Central memory CD8-positive, alpha-beta T cell (primary cell): ENCODE results near the gene CCDC77.
A peak's percentile ranks its signal among the peaks of the same experiment; 100 is the strongest.
"Not testable (repeated sequence)": the region's sequence is repeated elsewhere in the genome, so short reads cannot be mapped to it uniquely, and the experiment has no call there.

Experiments
- ATAC-seq: fragments of 150-1000 bp; cut with Tn5 transposase; replicated peaks from 2 replicates; pipeline ENCODE4 v1.10.0; 2022; ENCODE audit warnings: mild to moderate bottlenecking, moderate FRiP score, moderate number of reproducible peaks; ENCODE audit not compliant: poor library complexity, severe bottlenecking; ENCODE audit errors: extremely low read depth
- DNase-seq, 2 donors: peaks; one replicate each; pipeline ENCODE4 v3.0.0; 2021; ENCODE audit warnings: low spot score in 2 of 2
- H3K27ac Mint-ChIP-seq: one replicate; pipeline ENCODE4 v1.8.0; 2022; ENCODE audit warnings: low read depth, mild to moderate bottlenecking, moderate library complexity, mixed read lengths
- H3K27me3 Mint-ChIP-seq: one replicate; pipeline ENCODE4 v1.8.0; 2022; ENCODE audit warnings: mixed read lengths
- H3K36me3 Mint-ChIP-seq: one replicate; pipeline ENCODE4 v1.8.0; 2022; ENCODE audit warnings: mild to moderate bottlenecking, moderate library complexity, mixed read lengths; ENCODE audit not compliant: insufficient read depth
- H3K4me1 Mint-ChIP-seq: one replicate; pipeline ENCODE4 v1.8.0; 2022; ENCODE audit warnings: mixed read lengths
- H3K4me3 Mint-ChIP-seq: one replicate; pipeline ENCODE4 v1.8.0; 2022; ENCODE audit warnings: mild to moderate bottlenecking, moderate library complexity, mixed read lengths
- H3K9me3 Mint-ChIP-seq: one replicate; pipeline ENCODE4 v1.8.0; 2022; ENCODE audit warnings: mixed read lengths

The CCDC77 gene

GRCh38 chr12:401235-402028, at the start of gene CCDC77:
CCDC77 (plus strand) TSS chr12:401644; CDS start chr12:409384, 7,740 bp downstream.
- H3K27ac Mint-ChIP-seq = no peak within 1 kb of the TSS
- H3K27me3 Mint-ChIP-seq = no peaks in the 10 kb centered on the region
- ATAC-seq = peak; percentile 100
- H3K4me1 Mint-ChIP-seq = no peaks in the 10 kb centered on the region
- H3K4me3 Mint-ChIP-seq = no peak within 1 kb of the TSS
- peak; percentile 95 to 97 for DNase-seq
- peaks cover 1% of the 10 kb centered on the region for H3K36me3 Mint-ChIP-seq
- H3K9me3 Mint-ChIP-seq = no peaks in the 10 kb centered on the region

DNA sequence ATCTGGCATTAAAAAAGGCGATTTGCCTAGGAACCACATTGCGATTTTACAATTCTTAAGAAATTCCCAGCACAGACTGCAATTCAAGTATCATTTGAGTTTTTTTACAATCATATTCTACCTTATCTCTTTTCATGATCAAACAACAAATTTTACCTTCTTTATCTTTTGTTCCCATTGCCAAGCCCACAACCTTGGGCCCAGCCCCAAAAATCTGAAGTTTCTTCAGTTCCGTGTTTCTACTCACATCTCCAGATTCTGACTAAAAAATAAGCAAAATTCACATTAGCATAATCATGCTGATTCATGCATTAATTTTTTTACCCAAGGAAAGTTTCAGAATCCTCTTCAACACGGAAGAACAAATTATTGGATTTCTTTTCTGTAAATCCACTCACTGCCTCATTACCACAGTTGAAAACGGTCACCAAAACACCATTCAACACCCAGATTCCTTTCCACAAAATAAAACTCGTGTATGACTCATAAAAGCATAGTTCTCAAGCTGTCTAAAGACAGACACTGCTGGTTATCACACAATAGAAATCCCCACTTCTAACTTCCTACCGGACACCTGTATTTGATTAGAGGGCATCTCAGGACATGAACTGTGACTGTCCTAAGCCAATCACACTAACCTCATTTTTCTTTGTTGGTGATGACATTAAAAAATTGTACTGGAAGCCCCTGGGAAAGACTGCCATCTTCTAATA, 45.0 kb upstream of the CCDC77 start:
- H3K36me3 Mint-ChIP-seq = peaks cover 78% of the 10 kb centered on the region
- H3K4me1 Mint-ChIP-seq = peaks cover 24% of the 10 kb centered on the region
- no peak for DNase-seq
- H3K27ac Mint-ChIP-seq = no peak overlapping the region
- no peak for ATAC-seq
- no peaks in the 10 kb centered on the region for H3K27me3 Mint-ChIP-seq
- no peak overlapping the region for H3K4me3 Mint-ChIP-seq
- H3K9me3 Mint-ChIP-seq = no peaks in the 10 kb centered on the region

DNA sequence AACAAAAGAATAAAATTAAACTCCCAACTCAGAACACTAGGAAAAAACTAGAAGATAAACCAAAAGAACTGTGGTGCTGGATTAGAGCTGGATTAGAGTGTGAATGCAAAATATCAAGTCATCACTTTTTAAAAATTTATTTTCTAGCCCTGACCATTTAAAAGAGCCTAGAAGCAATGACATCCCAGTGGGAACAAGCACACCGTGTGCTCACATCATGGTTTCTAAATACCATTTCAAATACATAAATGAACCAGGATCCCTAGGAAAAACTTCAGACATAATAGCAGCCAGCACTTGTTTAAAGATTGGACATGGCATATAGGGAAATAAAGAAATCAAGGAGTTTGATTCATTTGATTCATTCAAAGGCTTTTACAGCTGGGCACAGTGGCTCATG, 42.4 kb upstream of the CCDC77 start:
- Mint-ChIP-seq H3K4me3 (no peak overlapping the region), H3K36me3 (peaks cover 78% of the 10 kb centered on the region), H3K9me3 (no peaks in the 10 kb centered on the region), H3K4me1 (peaks cover 41% of the 10 kb centered on the region), H3K27ac (no peak overlapping the region), H3K27me3 (no peaks in the 10 kb centered on the region)
- no peak for DNase-seq
- no peak for ATAC-seq

DNA sequence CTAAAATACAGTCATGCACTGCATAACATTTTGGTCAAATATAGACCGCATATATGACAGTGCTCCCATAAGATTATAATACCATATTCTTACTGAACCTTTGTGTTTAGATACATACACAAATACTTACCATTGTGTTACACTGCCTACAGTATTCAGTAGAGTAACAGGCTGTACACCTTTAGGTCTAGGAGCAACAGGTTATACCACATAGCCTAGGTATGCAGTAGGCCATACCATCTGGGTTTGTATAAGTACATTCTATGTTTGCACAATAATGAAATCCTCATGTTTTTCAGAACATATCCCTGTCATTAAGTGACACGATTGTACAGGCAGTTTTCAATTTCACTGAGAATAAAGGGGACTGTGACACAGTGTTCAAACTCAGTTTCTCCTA, 34.6 kb upstream of the CCDC77 start:
- ATAC-seq (no peak), DNase-seq (no peak)
- Mint-ChIP-seq H3K27me3 (no peaks in the 10 kb centered on the region), H3K4me3 (no peak overlapping the region), H3K27ac (no peak overlapping the region), H3K4me1 (peaks cover 33% of the 10 kb centered on the region), H3K36me3 (peaks cover 56% of the 10 kb centered on the region), H3K9me3 (no peaks in the 10 kb centered on the region)

- H3K27me3 Mint-ChIP-seq = no peaks in the 10 kb centered on the region
- peaks cover 23% of the 10 kb centered on the region for H3K4me1 Mint-ChIP-seq
- peaks cover 50% of the 10 kb centered on the region for H3K36me3 Mint-ChIP-seq
- peak overlapping the region; percentile 13 for H3K27ac Mint-ChIP-seq
- no peaks in the 10 kb centered on the region for H3K9me3 Mint-ChIP-seq
- DNase-seq = no peak
- H3K4me3 Mint-ChIP-seq = no peak overlapping the region
- ATAC-seq = no peak
Measured at GRCh38 chr12:367972-368371, 33.5 kb upstream of the CCDC77 start.

DNA sequence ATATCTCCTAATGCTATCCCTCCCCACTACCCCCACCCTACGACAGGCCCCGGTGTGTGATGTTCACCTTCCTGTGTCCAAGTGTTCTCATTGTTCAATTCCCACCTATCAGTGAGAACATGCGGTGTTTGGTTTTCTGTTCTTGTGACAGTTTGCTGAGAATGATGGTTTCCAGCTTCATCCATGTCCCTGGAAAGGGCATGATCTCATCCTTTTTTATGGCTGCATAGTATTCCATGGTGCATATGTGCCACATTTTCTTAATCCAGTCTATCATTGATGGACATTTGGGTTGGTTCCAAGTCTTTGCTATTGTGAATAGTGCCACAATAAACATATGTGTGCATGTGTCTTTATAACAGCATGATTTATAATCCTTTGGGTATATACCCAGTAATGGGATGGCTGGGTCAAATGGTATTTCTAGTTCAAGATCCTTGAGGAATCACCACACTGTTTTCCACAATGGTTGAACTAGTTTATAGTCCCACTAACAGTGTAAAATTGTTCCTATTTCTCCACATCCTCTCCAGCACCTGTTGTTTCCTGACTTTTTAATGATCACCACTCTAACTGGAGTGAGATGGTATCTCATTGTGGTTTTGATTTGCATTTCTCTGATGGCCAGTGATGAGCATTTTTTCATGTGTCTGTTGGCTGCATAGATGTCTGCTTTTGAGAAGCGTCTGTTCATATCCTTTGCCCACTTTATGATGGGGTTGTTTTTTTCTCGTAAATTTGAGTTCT, 30.5 kb upstream of the CCDC77 start:
- not testable (repeated sequence) for H3K4me3 Mint-ChIP-seq, DNase-seq, ATAC-seq, H3K9me3 Mint-ChIP-seq, H3K27me3 Mint-ChIP-seq
- Mint-ChIP-seq H3K4me1 (peaks cover 31% of the 10 kb centered on the region), H3K27ac (peak overlapping the region; percentile 35), H3K36me3 (peaks cover 44% of the 10 kb centered on the region)

DNA sequence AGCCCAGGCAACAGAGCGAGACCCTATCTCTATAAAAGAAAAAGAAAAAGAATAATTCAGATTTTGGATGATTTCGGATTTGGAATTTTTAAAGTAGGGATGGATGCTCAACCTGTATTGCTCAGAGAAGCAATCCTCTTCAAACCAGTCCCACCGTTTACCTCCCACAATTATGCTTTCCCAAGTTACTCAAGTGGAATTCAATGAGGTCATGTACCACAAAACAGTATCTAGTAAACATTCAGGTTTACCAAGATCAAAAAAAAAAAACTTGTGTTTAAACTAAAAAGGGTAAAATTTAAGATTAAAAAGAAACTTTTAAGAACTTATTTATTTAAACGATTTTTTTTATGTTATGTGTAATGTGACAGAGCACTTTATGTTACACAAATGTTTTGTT, 14.8 kb upstream of the CCDC77 start:
- DNase-seq = no peak
- Mint-ChIP-seq H3K9me3 (no peaks in the 10 kb centered on the region), H3K4me1 (peaks cover 35% of the 10 kb centered on the region), H3K36me3 (peaks cover 57% of the 10 kb centered on the region), H3K4me3 (peak overlapping the region; percentile 90), H3K27ac (no peak overlapping the region), H3K27me3 (no peaks in the 10 kb centered on the region)
- ATAC-seq = no peak

- H3K9me3 Mint-ChIP-seq = no peaks in the 10 kb centered on the region
- no peaks in the 10 kb centered on the region for H3K27me3 Mint-ChIP-seq
- no peak for ATAC-seq
- H3K4me1 Mint-ChIP-seq = peaks cover 35% of the 10 kb centered on the region
- peaks cover 46% of the 10 kb centered on the region for H3K36me3 Mint-ChIP-seq
- no peak for DNase-seq
- peak overlapping the region; percentile 97 for H3K27ac Mint-ChIP-seq
- peak overlapping the region; percentile 90 for H3K4me3 Mint-ChIP-seq
Measured at GRCh38 chr12:388012-388411, 13.4 kb upstream of the CCDC77 start.

GRCh38 chr12:388541-389141, 12.8 kb upstream of the CCDC77 start:
- H3K4me3 Mint-ChIP-seq = peak overlapping the region; percentile 90
- peaks cover 34% of the 10 kb centered on the region for H3K4me1 Mint-ChIP-seq
- no peaks in the 10 kb centered on the region for H3K9me3 Mint-ChIP-seq
- DNase-seq (peak; percentile 49 to 70), ATAC-seq (peak; percentile 75)
- H3K27me3 Mint-ChIP-seq = no peaks in the 10 kb centered on the region
- H3K36me3 Mint-ChIP-seq = peaks cover 41% of the 10 kb centered on the region
- peak overlapping the region; percentile 97 for H3K27ac Mint-ChIP-seq

DNA sequence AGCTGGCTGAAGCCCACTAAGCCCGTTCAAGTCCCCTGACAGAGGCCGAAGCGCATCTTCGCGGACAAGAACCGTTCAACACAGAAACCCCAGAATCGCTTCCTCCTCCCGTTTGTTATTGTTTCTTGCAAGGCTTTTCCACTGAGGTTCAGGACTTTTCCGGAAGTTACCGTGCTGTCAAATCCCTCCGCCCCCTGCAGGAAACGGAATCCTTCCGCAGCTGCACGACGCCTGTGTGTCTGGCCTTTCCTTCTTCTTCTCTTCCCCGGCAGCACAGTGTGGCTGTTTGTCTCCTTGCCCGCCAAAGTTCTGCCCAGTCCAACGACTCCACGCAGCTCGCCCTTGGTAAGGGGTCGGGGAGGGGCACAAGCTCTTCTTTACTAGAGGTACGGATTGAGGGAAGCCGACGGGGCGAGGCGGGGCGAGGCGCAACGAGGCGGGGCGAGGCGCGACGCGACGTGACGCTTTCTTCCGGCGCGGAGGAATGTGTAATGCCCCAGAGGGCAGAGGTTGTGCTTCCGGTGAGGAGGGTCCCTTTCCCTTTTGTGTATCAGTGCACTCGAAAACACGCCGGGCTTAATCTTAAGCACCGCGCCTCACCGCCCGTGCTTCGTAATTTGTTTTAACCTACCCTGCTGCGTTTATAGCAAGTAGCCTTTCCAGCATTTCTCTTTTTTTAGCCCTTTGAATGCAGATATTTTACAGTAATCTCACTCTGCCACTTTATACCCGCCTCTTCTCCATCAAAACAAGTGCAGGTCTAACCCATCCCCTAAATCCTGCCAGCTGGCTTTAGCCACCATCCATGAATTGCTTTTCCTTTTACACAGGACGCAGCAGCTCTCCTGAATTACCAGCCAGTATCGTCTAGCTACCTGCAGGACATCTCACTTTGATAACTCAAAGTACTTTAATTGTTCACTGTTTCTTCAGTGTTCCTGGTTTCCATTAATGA, 12.0 kb upstream of the CCDC77 start, which contains the start of gene KDM5A:
TSS of gene KDM5A (minus strand) at position 179 of the 955 bp plus-strand sequence. CDS start 229 bp downstream, outside the sequence.
- H3K9me3 Mint-ChIP-seq = no peaks in the 10 kb centered on the region
- H3K36me3 Mint-ChIP-seq = peaks cover 33% of the 10 kb centered on the region
- peaks cover 28% of the 10 kb centered on the region for H3K4me1 Mint-ChIP-seq
- peak; percentile 83 to 92 for DNase-seq
- no peaks in the 10 kb centered on the region for H3K27me3 Mint-ChIP-seq
- peak within 1 kb of the TSS; percentile 97 for H3K27ac Mint-ChIP-seq
- ATAC-seq = peak; percentile 85
- H3K4me3 Mint-ChIP-seq = peak within 1 kb of the TSS; percentile 90

DNA sequence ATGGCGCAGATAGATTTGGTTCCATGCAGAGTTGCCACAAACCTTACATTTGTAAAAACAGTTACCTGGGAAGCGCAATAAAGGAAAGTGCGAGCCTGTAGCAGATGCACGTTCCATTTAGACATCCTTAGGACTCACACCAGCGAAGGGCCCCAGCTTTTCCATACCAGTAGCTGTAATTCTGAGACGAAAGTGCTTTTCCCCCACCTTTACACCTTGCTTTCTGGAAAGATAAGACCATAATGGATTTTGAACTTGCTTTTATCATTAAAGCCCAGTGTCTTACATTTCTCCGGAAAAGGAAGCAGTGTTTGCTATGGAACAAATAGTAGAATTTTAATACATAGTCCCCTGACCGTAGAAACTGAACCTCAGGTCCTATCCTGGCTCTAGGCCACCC, 616 bp upstream of the CCDC77 start:
- Mint-ChIP-seq H3K4me1 (no peaks in the 10 kb centered on the region), H3K9me3 (no peaks in the 10 kb centered on the region), H3K27me3 (no peaks in the 10 kb centered on the region), H3K27ac (no peak overlapping the region), H3K4me3 (no peak overlapping the region), H3K36me3 (peaks cover 1% of the 10 kb centered on the region)
- DNase-seq (no peak), ATAC-seq (no peak)
